HepG2 (cell line): ENCODE measurements around the gene TOGARAM1. TPM values are rescaled to one million over a fixed set of nuclear protein-coding genes. Genes with fewer than 3 reads are reported as not detected.
A peak's percentile ranks its signal among the peaks of the same experiment; 100 is the strongest.

Experiments used
- CEBPG ChIP-seq: IDR thresholded peaks from 2 replicates; pipeline ENCODE4 v1.6.1; 2016
- FOXK2 ChIP-seq: fragments of 450-650 bp; IDR thresholded peaks from 2 replicates; pipeline ENCODE4 v1.6.1; 2016
- GABPB1 ChIP-seq: IDR thresholded peaks from 2 replicates; pipeline ENCODE4 v1.6.1; 2016; ENCODE audit warnings: mild to moderate bottlenecking, missing genetic modification reagents, moderate library complexity, missing compliant biosample characterization
- HDAC6 ChIP-seq: fragments of 200-600 bp; sonication (generic); IDR thresholded peaks from 2 replicates; pipeline ENCODE4 v1.7.0; 2017; ENCODE audit warnings: mild to moderate bottlenecking, antibody characterized with exemption, low read length, low read depth
- HMGXB3 ChIP-seq: sonication (generic); formaldehyde crosslinking; IDR thresholded peaks from 2 replicates; pipeline ENCODE4 v1.4.0; 2020; ENCODE audit warnings: missing genetic modification reagents, borderline replicate concordance
- HMGXB4 ChIP-seq, 2 experiments: sonication (generic) in 1 of 2; formaldehyde crosslinking in 1 of 2; IDR thresholded peaks; 2 replicates each; pipeline versions ENCODE4 v1.4.0 to v1.6.1; 2018 to 2020; ENCODE audit warnings: missing genetic modification reagents in 2 of 2, borderline replicate concordance in 1 of 2, low read depth in 1 of 2, mild to moderate bottlenecking in 1 of 2, missing biosample characterization in 1 of 2
- HNRNPK ChIP-seq: fragments of 200-400 bp; formaldehyde crosslinking; IDR thresholded peaks from 2 replicates; pipeline ENCODE4 v1.6.1; 2018; ENCODE audit warnings: low read length, low read depth, moderate library complexity, mild to moderate bottlenecking; ENCODE audit not compliant: poor library complexity, severe bottlenecking
- IRF2 ChIP-seq: IDR thresholded peaks from 2 replicates; pipeline ENCODE4 v1.6.1; 2018; ENCODE audit warnings: missing genetic modification reagents, missing compliant biosample characterization
- JUN ChIP-seq: sonication (generic); formaldehyde crosslinking; IDR thresholded peaks from 2 replicates; pipeline ENCODE4 v1.4.0; 2020; ENCODE audit warnings: mild to moderate bottlenecking, missing genetic modification reagents
- PRDM4 ChIP-seq: sonication (generic); formaldehyde crosslinking; IDR thresholded peaks from 2 replicates; pipeline ENCODE4 v1.9.0; 2021; ENCODE audit warnings: missing genetic modification reagents, borderline replicate concordance
- SAFB2 ChIP-seq: sonication (generic); formaldehyde crosslinking; IDR thresholded peaks from 2 replicates; pipeline ENCODE4 v1.5.1; 2020; ENCODE audit warnings: missing genetic modification reagents, low read depth, mild to moderate bottlenecking, borderline replicate concordance
- ZNF576 ChIP-seq: sonication (generic); formaldehyde crosslinking; IDR thresholded peaks from 2 replicates; pipeline ENCODE4 v1.4.0; 2020; ENCODE audit warnings: mild to moderate bottlenecking, missing genetic modification reagents
- ZNF644 ChIP-seq: IDR thresholded peaks from 2 replicates; pipeline ENCODE4 v1.6.1; 2016; ENCODE audit warnings: low read depth
- ZNF687 ChIP-seq: sonication (generic); formaldehyde crosslinking; IDR thresholded peaks from 2 replicates; pipeline ENCODE4 v1.5.1; 2020; ENCODE audit warnings: mild to moderate bottlenecking, missing genetic modification reagents, moderate library complexity
- ZSCAN20 ChIP-seq: sonication (generic); formaldehyde crosslinking; IDR thresholded peaks from 2 replicates; pipeline ENCODE4 v1.4.0; 2020; ENCODE audit warnings: missing genetic modification reagents, mild to moderate bottlenecking, borderline replicate concordance
- polyA plus RNA-seq, 8 experiments: library from polyadenylated mRNA; depleted of rRNA in 3 of 8; stranded (reverse) in 7 of 8; unstranded in 1 of 8; fragments of >200 nt; fragmentation: Illumina TruSeq in 4 of 8; extraction: Trizol in 4 of 8; gene quantifications; 2 replicates each; pipeline versions ENCODE4 v1.2.1 to v1.2.3, GENCODE V29; 2011 to 2016; ENCODE audit warnings: low read depth in 4 of 8, missing spikeins in 1 of 8, mixed read lengths in 1 of 8; ENCODE audit not compliant: insufficient read depth in 1 of 8
- total RNA-seq, 5 experiments: library from RNA; depleted of rRNA; stranded (reverse); fragments of >200 nt; fragmentation: Illumina TruSeq; extraction: Trizol; gene quantifications; 2 replicates each; pipeline ENCODE4 v1.2.3, GENCODE V29; 2016; ENCODE audit warnings: low read depth in 1 of 5

The TOGARAM1 gene
- total and polyA plus RNA-seq, 2 of the 13 experiments (the other 11 are each of a cell fraction or from before 2014, with no cell fraction given): 5.6 to 9.8 TPM

GRCh38 chr14:44961554-44962333, at the start of gene TOGARAM1, which contains the start of gene KLHL28 (continued):
- TF ChIP-seq HMGXB3 (CRISPR knock-in tag): no peak
- TF ChIP-seq FOXK2: peak; percentile 89
- no peak for TF ChIP-seq ZNF644 (CRISPR knock-in tag)
- TF ChIP-seq PRDM4 (CRISPR knock-in tag): no peak
- TF ChIP-seq HNRNPK: no peak
- TF ChIP-seq JUN (CRISPR knock-in tag): no peak
- no peak for TF ChIP-seq ZNF576
- TF ChIP-seq GABPB1 (CRISPR knock-in tag): peak; percentile 99
- no peak for TF ChIP-seq SAFB2 (CRISPR knock-in tag)
- TF ChIP-seq HDAC6: no peak
- TF ChIP-seq ZNF687 (CRISPR knock-in tag): peak; percentile 75; the same call in 1 of the 2 replicates
- TF ChIP-seq IRF2 (CRISPR knock-in tag): peak; percentile 87
- TF ChIP-seq HMGXB4 (CRISPR knock-in tag; IDR thresholded peaks at IDR 0.05; ENCODE audit: borderline replicate concordance in 1 of 2, low read depth in 1 of 2): peak; percentile 44 to 75
- no peak for TF ChIP-seq ZSCAN20 (CRISPR knock-in tag)
- no peak; the same call in 1 of the 2 replicates for TF ChIP-seq CEBPG (CRISPR knock-in tag)
